Spleen (tissue), 11 donors: Measurements from ENCODE around the gene MMGT1. TPM values are rescaled to one million over a fixed set of nuclear protein-coding genes. Genes with fewer than 3 reads are reported as not detected.

Experiments used
- DNase-seq: peaks from one replicate; pipeline ENCODE4 v3.0.0-alpha.2; 2020
- H3K27ac ChIP-seq, 8 donors: fragments of 200-600 bp; sonication (generic) in 7 of 8; 1 replicate in 4 of 8; 2 replicates in 4 of 8; pipeline versions ENCODE4 v1.5.0 to v1.8.0; 2016 to 2021; ENCODE audit warnings: inconsistent platforms in 4 of 8, mild to moderate bottlenecking in 4 of 8, moderate library complexity in 1 of 8
- H3K27me3 ChIP-seq, 7 donors: fragments of 200-600 bp; sonication (generic) in 6 of 7; replicated peaks in 1 of 7; 1 replicate in 4 of 7; 2 replicates in 3 of 7; pipeline versions ENCODE4 v1.5.0 to v1.8.0; 2016 to 2021; ENCODE audit warnings: inconsistent platforms in 3 of 7, mild to moderate bottlenecking in 1 of 7
- H3K36me3 ChIP-seq, 6 donors: fragments of 200-600 bp; sonication (generic) in 5 of 6; 1 replicate in 4 of 6; 2 replicates in 2 of 6; pipeline versions ENCODE4 v1.5.0 to v1.8.0; 2016 to 2021; ENCODE audit warnings: inconsistent platforms in 2 of 6
- H3K4me1 ChIP-seq, 6 donors: fragments of 200-600 bp; sonication (generic) in 5 of 6; 1 replicate in 3 of 6; 2 replicates in 3 of 6; pipeline versions ENCODE4 v1.5.0 to v1.8.0; 2016 to 2021; ENCODE audit warnings: inconsistent platforms in 3 of 6
- H3K4me3 ChIP-seq, 8 donors: fragments of 200-600 bp; sonication (generic) in 7 of 8; 1 replicate in 4 of 8; 2 replicates in 4 of 8; pipeline versions ENCODE4 v1.5.0 to v1.8.0; 2016 to 2021; ENCODE audit warnings: inconsistent platforms in 4 of 8, mild to moderate bottlenecking in 4 of 8, moderate library complexity in 2 of 8
- H3K9me3 ChIP-seq, 8 donors: fragments of 200-600 bp; sonication (generic) in 7 of 8; 1 replicate in 4 of 8; 2 replicates in 4 of 8; pipeline versions ENCODE4 v1.5.0 to v1.8.0; 2016 to 2021; ENCODE audit warnings: inconsistent platforms in 4 of 8
- CTCF ChIP-seq, 11 experiments: fragments of 200-600 bp in 7 of 11; fragments of 450-650 bp in 4 of 11; sonication (generic) in 4 of 11; IDR thresholded peaks in 8 of 11; conservative IDR thresholded peaks in 3 of 11; 1 replicate in 7 of 11; 2 replicates in 4 of 11; pipeline versions ENCODE4 v1.4.0 to v1.8.0; 2016 to 2021; ENCODE audit warnings: antibody characterized with exemption in 11 of 11, inconsistent platforms in 4 of 11, mild to moderate bottlenecking in 1 of 11
- POLR2A ChIP-seq, 3 donors: fragments of 450-650 bp; IDR thresholded peaks; one replicate each; pipeline ENCODE4 v1.5.1; 2017; ENCODE audit warnings: antibody characterized with exemption in 3 of 3, mild to moderate bottlenecking in 1 of 3
- POLR2AphosphoS5 ChIP-seq, 3 donors: sonication (generic); formaldehyde crosslinking; IDR thresholded peaks; one replicate each; pipeline ENCODE4 v1.5.1; 2017; ENCODE audit warnings: antibody characterized with exemption in 3 of 3
- WGBS, 5 donors: extraction: QIAGEN DNeasy Blood & Tissue Kit in 3 of 5; methylation state at CpG; one replicate each; pipeline versions ENCODE4 v1.1.5 to v1.1.7; 2013 to 2018; 5-methylcytosine and 5-hydroxymethylcytosine counted together
- intact Hi-C: fragments of 100-400 bp; cut with DNase I; formaldehyde crosslinking; loops from one replicate; pipeline ENCODE4 v1.15.0; 2023; ENCODE audit warnings: low total_unique reads
- polyA plus RNA-seq, 3 donors: library from polyadenylated mRNA; stranded (reverse); fragments of 200-250 nt; gene quantifications; one replicate each; pipeline ENCODE4 v1.2.1, GENCODE V29; 2013
- total RNA-seq, 7 donors: library from RNA; depleted of rRNA in 3 of 7; stranded (reverse); fragments of >200 nt in 3 of 7; fragmentation: NEBNext Ultra II Directional in 4 of 7; extraction: Animal tissue kit (Norgen Biotek cat#: 25700) in 4 of 7; gene quantifications; one replicate each; pipeline versions ENCODE4 v1.1.0 to v1.2.1, GENCODE V29; 2016 to 2021
- donor health status: healthy with polysubstance abuse.
- donor health status: DM: no; HTN: no; CAD: no; lungs with moderate emphysema.
- donor health status: DM: no; HTN: no; CAD: no.
- donor health status: Bipolar disorder and iron deficiency.
- donor health status: healthy.
- donor health status: DM: no; HTN: no; CAD: no.
- donor health status: DM: yes; HTN: yes; CAD: no.

MMGT1 gene
- total and polyA plus RNA-seq, 10 donors = 2.5 to 25.7 (median 19.0) TPM

- 82 to 91% (median 85%) methylated on average over 5 of the region's 5 CpGs for WGBS, 5 donors
- Histone ChIP-seq H3K27me3 (peaks cover 0 to 12% (median 0%) of the 10 kb centered on the region in 7 donors), H3K4me3 (no peak overlapping the region), H3K9me3 (no peaks in the 10 kb centered on the region), H3K36me3 (no peaks in the 10 kb centered on the region), H3K27ac (no peak overlapping the region), H3K4me1 (no peaks in the 10 kb centered on the region)
- DNase-seq = no peak
- TF ChIP-seq POLR2AphosphoS5 (IDR thresholded peaks at IDR 0.05) (no peak), CTCF (IDR thresholded peaks at IDR 0.05 in 8 of 11, conservative IDR thresholded peaks at IDR 0.05 in 3 of 11) (no peak), POLR2A (IDR thresholded peaks at IDR 0.05) (no peak)
- intact Hi-C loops = no loop called here
Observed at GRCh38 chrX:135914404-135914803, 59.4 kb downstream of the MMGT1 start.

Other genes with a start within 250 kb of the MMGT1 start
- gene CT45A3, start 205.8 kb downstream of the MMGT1 start, total RNA-seq = not detected
- gene CT45A3, start 205.8 kb downstream of the MMGT1 start, polyA plus RNA-seq = not detected
- gene CT45A5, start 188.5 kb downstream of the MMGT1 start, total RNA-seq = not detected
- gene CT45A5, start 188.5 kb downstream of the MMGT1 start, polyA plus RNA-seq = not detected
- not detected for gene CT45A6, start 171.2 kb downstream of the MMGT1 start, total RNA-seq
- not detected for gene CT45A6, start 171.2 kb downstream of the MMGT1 start, polyA plus RNA-seq
- gene CT45A2, start 154.0 kb downstream of the MMGT1 start, total RNA-seq = not detected
- not detected for gene CT45A2, start 154.0 kb downstream of the MMGT1 start, polyA plus RNA-seq
- gene CT45A7, start 136.7 kb downstream of the MMGT1 start, total RNA-seq = not detected
- not detected for gene CT45A7, start 136.7 kb downstream of the MMGT1 start, polyA plus RNA-seq
- not detected for gene CT45A8, start 119.5 kb downstream of the MMGT1 start, total RNA-seq
- not detected for gene CT45A8, start 119.5 kb downstream of the MMGT1 start, polyA plus RNA-seq
- not detected for gene CT45A9, start 102.2 kb downstream of the MMGT1 start, total RNA-seq
- gene CT45A9, start 102.2 kb downstream of the MMGT1 start, polyA plus RNA-seq = not detected
- gene CT45A10, start 80.5 kb downstream of the MMGT1 start, total RNA-seq = not detected
- gene CT45A10, start 80.5 kb downstream of the MMGT1 start, polyA plus RNA-seq = not detected
- not detected for gene SAGE1, start 80.3 kb downstream of the MMGT1 start, total RNA-seq
- under 1 TPM in 1 of 3 donors, not detected in 2; 0.02 TPM for gene SAGE1, start 80.3 kb downstream of the MMGT1 start, polyA plus RNA-seq
- gene SLC9A6, start 11.4 kb upstream of the MMGT1 start, total RNA-seq = 10 to 100 TPM; 10.5 to 19.9 (median 14.2) TPM
- gene SLC9A6, start 11.4 kb upstream of the MMGT1 start, polyA plus RNA-seq = 1 to 10 TPM; 6.2 to 6.8 (median 6.6) TPM
- 100 to 1,000 TPM in 1 of 7 donors, 10 to 100 TPM in 6; 55.1 to 108 (median 68.8) TPM for gene FHL1, start 173.5 kb upstream of the MMGT1 start, total RNA-seq
- 10 to 100 TPM; 33.0 to 43.1 (median 35.9) TPM for gene FHL1, start 173.5 kb upstream of the MMGT1 start, polyA plus RNA-seq